Endothelial cell of umbilical vein (primary cell): ENCODE measurements around the gene SYDE2. TPM values are rescaled to one million over a fixed set of nuclear protein-coding genes. Genes with fewer than 3 reads are reported as not detected.

Experiments used
- BruUV-seq: library from RNA; stranded (reverse); fragments of 400-500 nt; replicated peaks from 2 replicates; lab custom pipeline; 2021; lab: Mats Ljungman, UMichigan
- CTCF ChIA-PET: fragments of 300-600, 350-600 bp; sonication (Branson Sonifier 250); formaldehyde crosslinking; loops from one replicate; lab custom pipeline; 2021; ENCODE audit warnings: antibody characterized with exemption, inconsistent platforms; lab: Charles Lee
- POLR2A ChIA-PET: fragments of 300-600, 350-600 bp; sonication (Branson Sonifier 250); formaldehyde crosslinking; loops from one replicate; lab custom pipeline; 2021; ENCODE audit warnings: antibody characterized with exemption, inconsistent platforms; lab: Charles Lee
- DNase-seq: peaks from one replicate; pipeline ENCODE4 v3.0.0-alpha.2; 2011; ENCODE audit warnings: low read depth, low spot score
- FAIRE-seq: peaks from 2 replicates; lab custom pipeline; 2011; peaks lifted over from hg19 to GRCh38; lab: Jason Lieb, UNC
- H2AFZ ChIP-seq: 2 replicates; pipeline ENCODE4 v1.6.0; 2012; ENCODE audit warnings: low read depth, low read length, control low read depth, inconsistent platforms
- H3K27ac ChIP-seq: 2 replicates; pipeline ENCODE4 v1.5.1; 2011; ENCODE audit warnings: low read depth, mild to moderate bottlenecking, control low read depth, low read length, moderate library complexity; ENCODE audit not compliant: insufficient read depth
- H3K27me3 ChIP-seq, 2 experiments: 2 replicates each; pipeline versions ENCODE4 v1.6.0 to v1.6.1; 2011; ENCODE audit warnings: low read length in 2 of 2, mixed read lengths in 1 of 2; ENCODE audit not compliant: control insufficient read depth in 2 of 2, insufficient read depth in 2 of 2
- H3K36me3 ChIP-seq, 2 experiments: 2 replicates in 1 of 2; 3 replicates in 1 of 2; pipeline ENCODE4 v1.5.1; 2011; ENCODE audit warnings: low read length in 2 of 2, mild to moderate bottlenecking in 1 of 2, moderate library complexity in 1 of 2; ENCODE audit not compliant: control insufficient read depth in 2 of 2, insufficient read depth in 2 of 2; ENCODE audit errors: extremely low read depth in 1 of 2
- H3K4me1 ChIP-seq: 3 replicates; pipeline ENCODE4 v1.5.1; 2011; ENCODE audit warnings: mild to moderate bottlenecking, low read length; ENCODE audit not compliant: control insufficient read depth, insufficient read depth; ENCODE audit errors: extremely low read depth
- H3K4me2 ChIP-seq: 2 replicates; pipeline ENCODE4 v1.6.1; 2011; ENCODE audit warnings: low read length, control low read depth, mixed read lengths; ENCODE audit not compliant: insufficient read depth
- H3K4me3 ChIP-seq, 3 experiments: fragments of 200-600 bp in 1 of 3; sonication (generic), shearing (Covaris generic) in 1 of 3; replicated peaks in 1 of 3; 2 replicates each; pipeline ENCODE4 v1.5.1; 2011 to 2016; ENCODE audit warnings: control low read depth in 3 of 3, low read length in 3 of 3, mild to moderate bottlenecking in 2 of 3, inconsistent platforms in 1 of 3, low read depth in 1 of 3, moderate library complexity in 1 of 3; ENCODE audit not compliant: insufficient read depth in 1 of 3
- H3K79me2 ChIP-seq: 2 replicates; pipeline ENCODE4 v1.6.0; 2012; ENCODE audit warnings: low read length, inconsistent platforms; ENCODE audit not compliant: control insufficient read depth, insufficient read depth
- H3K9ac ChIP-seq: replicated peaks from 2 replicates; pipeline ENCODE3; 2011; ENCODE audit warnings: low read length, control low read depth; ENCODE audit not compliant: insufficient read depth; ENCODE audit errors: extremely low read depth
- H3K9me1 ChIP-seq: replicated peaks from 3 replicates; pipeline ENCODE4 v1.6.0; 2011; ENCODE audit warnings: mild to moderate bottlenecking, low read length; ENCODE audit not compliant: control insufficient read depth, insufficient read depth; ENCODE audit errors: extremely low read depth
- H3K9me3 ChIP-seq: replicated peaks from 2 replicates; pipeline ENCODE4 v1.5.1; 2012; ENCODE audit warnings: low read length, inconsistent platforms; ENCODE audit not compliant: control insufficient read depth, insufficient read depth
- H4K20me1 ChIP-seq: replicated peaks from 2 replicates; pipeline ENCODE3; 2011; ENCODE audit warnings: mild to moderate bottlenecking, low read length; ENCODE audit not compliant: control insufficient read depth, insufficient read depth; ENCODE audit errors: extremely low read depth
- CTCF ChIP-seq, 2 donors: IDR thresholded peaks; 1 replicate in 1 of 2; 2 replicates in 1 of 2; pipeline ENCODE4 v1.5.1; 2011; ENCODE audit warnings: low read length in 2 of 2, mild to moderate bottlenecking in 2 of 2, moderate library complexity in 2 of 2, control low read depth in 1 of 2, inconsistent platforms in 1 of 2, low read depth in 1 of 2; ENCODE audit not compliant: insufficient read depth in 1 of 2; ENCODE audit errors: extremely low read depth in 1 of 2
- EZH2 ChIP-seq: IDR thresholded peaks from 2 replicates; pipeline ENCODE4 v1.6.1; 2012; ENCODE audit warnings: borderline replicate concordance, low read depth, mild to moderate bottlenecking, moderate library complexity, low read length, inconsistent platforms; ENCODE audit not compliant: severe bottlenecking
- FOS ChIP-seq: IDR thresholded peaks from 2 replicates; pipeline ENCODE4 v1.6.1; 2011; ENCODE audit warnings: mild to moderate bottlenecking, low read length, moderate library complexity, borderline replicate concordance; ENCODE audit not compliant: insufficient read depth
- GATA2 ChIP-seq: IDR thresholded peaks from 2 replicates; pipeline ENCODE4 v1.7.0; 2011; ENCODE audit warnings: low read depth, mild to moderate bottlenecking, moderate library complexity, mixed read lengths, low read length; ENCODE audit not compliant: insufficient read length, insufficient read depth
- JUN ChIP-seq: IDR thresholded peaks from 2 replicates; pipeline ENCODE4 v1.6.1; 2011; ENCODE audit warnings: borderline replicate concordance, low read depth; ENCODE audit not compliant: insufficient read length, insufficient read depth
- MAX ChIP-seq: IDR thresholded peaks from 2 replicates; pipeline ENCODE4 v1.6.1; 2011; ENCODE audit not compliant: insufficient read depth, insufficient read length
- MYC ChIP-seq: IDR thresholded peaks from one replicate; pipeline ENCODE4 v1.6.1; 2011; ENCODE audit warnings: mild to moderate bottlenecking, low read depth, low read length
- POLR2A ChIP-seq: IDR thresholded peaks from 2 replicates; pipeline ENCODE4 v1.6.1; 2012; ENCODE audit warnings: low read depth, mild to moderate bottlenecking, control low read depth, low read length
- POLR2AphosphoS5 ChIP-seq: IDR thresholded peaks from 2 replicates; pipeline ENCODE4 v1.6.1; 2012; ENCODE audit warnings: low read depth, mild to moderate bottlenecking, control low read depth, low read length, moderate library complexity; ENCODE audit not compliant: insufficient read depth
- dilution Hi-C: fragments of 300-500 bp; cut with MboI; formaldehyde crosslinking; loops from one replicate; pipeline ENCODE4 v1.15.0; 2019; ENCODE audit warnings: low sequenced_read_pairs; ENCODE audit not compliant: extremely low pct_ligation_motif_present
- intact Hi-C: fragments of 100-400 bp; cut with micrococcal nuclease; formaldehyde crosslinking; loops from one replicate; pipeline ENCODE4 v1.10.0; 2022
- polyA plus RNA-seq, 4 experiments: library from polyadenylated mRNA; depleted of rRNA in 3 of 4; stranded (reverse) in 3 of 4; unstranded in 1 of 4; fragments of >200 nt; gene quantifications; 2 replicates each; pipeline versions ENCODE4 v1.2.1 to v1.2.3, GENCODE V29; 2011 to 2012; ENCODE audit warnings: missing spikeins in 1 of 4
- total RNA-seq: library from RNA; stranded (reverse); gene quantifications from 2 replicates; pipeline ENCODE4 v1.2.3, GENCODE V29; 2021

Gene SYDE2
- total and polyA plus RNA-seq, 2 donors (not counting 3 experiments of a cell fraction or from before 2014, with no cell fraction given), result 0.52 to 3.1 TPM

DNA sequence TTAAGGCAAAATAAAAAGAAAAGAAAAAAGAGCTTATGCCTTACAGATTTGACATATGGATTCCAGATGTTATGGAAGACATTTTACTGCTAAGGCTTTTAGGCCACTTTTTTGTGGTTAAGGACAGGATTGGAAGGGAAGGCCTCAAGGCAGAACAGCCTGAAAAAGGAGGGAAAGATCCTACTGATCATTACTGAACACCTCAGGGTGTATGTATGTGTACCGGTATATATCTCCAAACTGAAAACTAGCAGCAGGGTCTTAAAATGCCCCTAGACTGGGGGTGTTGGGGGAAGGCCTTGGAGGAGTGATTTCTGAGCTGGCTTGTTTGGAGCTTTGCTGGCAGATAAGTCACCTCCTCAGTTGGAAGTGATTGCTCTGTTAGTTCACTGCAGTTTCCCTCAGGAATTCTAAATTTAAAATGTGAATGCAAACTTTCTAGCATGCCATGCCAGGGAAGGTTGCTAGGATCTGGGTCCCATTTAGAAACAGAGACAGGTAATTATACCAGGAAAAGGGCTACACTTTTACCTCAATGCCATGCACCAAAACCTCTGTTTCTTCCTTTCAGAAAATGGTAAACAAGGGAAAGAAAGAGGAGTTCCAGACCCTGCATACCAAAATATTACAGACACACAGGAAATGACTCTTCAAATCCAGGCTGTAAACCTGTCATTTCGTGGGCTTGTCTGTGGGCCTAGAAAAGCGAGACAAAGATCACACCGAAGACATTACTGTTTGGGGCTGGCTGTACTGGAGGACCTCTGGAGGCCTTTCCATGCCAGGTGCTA, 43.6 kb upstream of the SYDE2 start:
- H3K4me1 ChIP-seq, result peaks cover 11% of the 10 kb centered on the region
- H3K9me3 ChIP-seq, result no peaks in the 10 kb centered on the region
- no peak for TF ChIP-seq POLR2A
- TF ChIP-seq CTCF (IDR thresholded peaks at IDR 0.05; ENCODE audit: extremely low read depth in 1 of 2, insufficient read depth in 1 of 2, low read depth in 1 of 2, low read length in 2 of 2), result no peak
- no peak for TF ChIP-seq JUN
- no peak for TF ChIP-seq GATA2
- no peak for TF ChIP-seq MYC
- TF ChIP-seq MAX, result no peak
- no peak for TF ChIP-seq POLR2AphosphoS5
- TF ChIP-seq FOS, result no peak
- TF ChIP-seq EZH2, result no peak
- H3K36me3 ChIP-seq, result no peaks in the 10 kb centered on the region
- peak; percentile 72 for FAIRE-seq
- no peak overlapping the region for H3K27ac ChIP-seq
- no peak overlapping the region for H3K4me3 ChIP-seq
- BruUV-seq, result no TSS peak
- dilution Hi-C loops (no loop called here), intact Hi-C loops (loop anchor here (5.0 kb wide), 1 partner anchor 42 kb away; the partner anchor contains the start of gene SYDE2)
- no peaks in the 10 kb centered on the region for H4K20me1 ChIP-seq
- CTCF ChIA-PET, result interaction anchor here (1.6 to 3.4 kb wide), 4 partner anchors 11 to 300 kb away, joined by 4 to 28 read pairs (median 12); no protein-coding TSS in a partner anchor
- no peaks in the 10 kb centered on the region for H3K27me3 ChIP-seq
- DNase-seq, result no peak
- H3K9me1 ChIP-seq, result no peaks in the 10 kb centered on the region
- H3K79me2 ChIP-seq, result no peaks in the 10 kb centered on the region
- no peak overlapping the region for H3K9ac ChIP-seq
- POLR2A ChIA-PET, result no interaction called here
- H3K4me2 ChIP-seq, result peak overlapping the region; percentile 16
- peak overlapping the region; percentile 74 for H2AFZ ChIP-seq
